Type B pancreatic cell (in vitro differentiated cells): ENCODE results near the gene PPP1R1B. TPM values are rescaled to one million over a fixed set of nuclear protein-coding genes. Genes with fewer than 3 reads are reported as not detected.

ENCODE experiments used
- DNase-seq: peaks from one replicate; pipeline ENCODE4 v3.0.0; 2021; ENCODE audit warnings: mixed read lengths; ENCODE audit not compliant: unreplicated experiment; ENCODE audit errors: extremely low spot score
- H3K27ac Mint-ChIP-seq: 2 replicates; pipeline ENCODE4 v1.8.0; 2021; ENCODE audit warnings: mild to moderate bottlenecking, mixed read lengths
- H3K27me3 Mint-ChIP-seq: 2 replicates; pipeline ENCODE4 v1.8.0; 2021; ENCODE audit warnings: mixed read lengths
- H3K36me3 Mint-ChIP-seq: 2 replicates; pipeline ENCODE4 v1.8.0; 2021; ENCODE audit warnings: mixed read lengths
- H3K4me1 Mint-ChIP-seq: one replicate; pipeline ENCODE4 v1.8.0; 2021; ENCODE audit warnings: mixed read lengths; ENCODE audit not compliant: unreplicated experiment
- H3K4me3 Mint-ChIP-seq: 2 replicates; pipeline ENCODE4 v1.8.0; 2021; ENCODE audit warnings: mild to moderate bottlenecking, mixed read lengths
- H3K9me3 Mint-ChIP-seq: 2 replicates; pipeline ENCODE4 v1.8.0; 2021; ENCODE audit warnings: mixed read lengths
- total RNA-seq: library from RNA; stranded (reverse); gene quantifications from 2 replicates; pipeline ENCODE4 v1.2.1, GENCODE V29; 2021; ENCODE audit warnings: low replicate concordance
- TF ChIP-seq, protein P1 (sequence below): fragments of 200-600 bp; sonication (generic); conservative IDR thresholded peaks from 2 replicates; pipeline ENCODE4 v1.5.0; 2021; ENCODE audit warnings: antibody characterized with exemption, mild to moderate bottlenecking

PPP1R1B gene
- total RNA-seq, 1 donor from 2014 or later, result 3.7 TPM

DNA sequence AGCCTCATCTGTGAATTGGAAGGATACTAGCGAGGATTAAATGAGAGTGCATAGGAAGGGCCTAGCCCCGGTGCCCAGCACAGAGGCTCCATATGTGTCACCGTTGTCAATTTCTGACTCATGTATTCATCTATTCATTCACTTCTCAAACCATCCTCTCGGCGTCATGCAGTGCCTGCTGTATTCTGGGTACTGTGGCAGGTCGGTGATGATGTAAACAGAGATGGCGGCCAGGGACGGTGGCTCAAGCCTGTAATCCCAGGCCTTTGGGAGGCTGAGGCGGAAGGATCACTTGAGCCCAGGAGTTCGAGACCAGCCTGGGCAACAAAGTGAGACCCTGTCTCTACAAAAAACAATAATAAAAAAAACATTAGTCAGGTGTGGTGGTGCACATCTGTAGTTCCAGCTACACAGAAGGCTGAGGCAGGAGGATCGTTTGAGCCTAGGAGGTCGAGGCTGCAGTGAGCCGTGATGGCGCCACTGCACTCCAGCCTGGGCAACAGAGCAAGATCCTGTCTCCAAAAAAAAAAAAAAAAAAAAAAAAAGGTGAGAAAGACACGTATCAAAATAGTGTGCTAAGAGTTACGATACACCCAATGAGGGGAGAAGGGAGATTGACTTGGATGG, 4.3 kb upstream of the PPP1R1B start:
- Mint-ChIP-seq H3K4me3 (no peak overlapping the region), H3K4me1 (peaks cover 6% of the 10 kb centered on the region), H3K9me3 (no peaks in the 10 kb centered on the region), H3K27me3 (peaks cover 69% of the 10 kb centered on the region), H3K36me3 (no peaks in the 10 kb centered on the region), H3K27ac (no peak overlapping the region)
- no peak for DNase-seq
- TF ChIP-seq, protein P1, sequence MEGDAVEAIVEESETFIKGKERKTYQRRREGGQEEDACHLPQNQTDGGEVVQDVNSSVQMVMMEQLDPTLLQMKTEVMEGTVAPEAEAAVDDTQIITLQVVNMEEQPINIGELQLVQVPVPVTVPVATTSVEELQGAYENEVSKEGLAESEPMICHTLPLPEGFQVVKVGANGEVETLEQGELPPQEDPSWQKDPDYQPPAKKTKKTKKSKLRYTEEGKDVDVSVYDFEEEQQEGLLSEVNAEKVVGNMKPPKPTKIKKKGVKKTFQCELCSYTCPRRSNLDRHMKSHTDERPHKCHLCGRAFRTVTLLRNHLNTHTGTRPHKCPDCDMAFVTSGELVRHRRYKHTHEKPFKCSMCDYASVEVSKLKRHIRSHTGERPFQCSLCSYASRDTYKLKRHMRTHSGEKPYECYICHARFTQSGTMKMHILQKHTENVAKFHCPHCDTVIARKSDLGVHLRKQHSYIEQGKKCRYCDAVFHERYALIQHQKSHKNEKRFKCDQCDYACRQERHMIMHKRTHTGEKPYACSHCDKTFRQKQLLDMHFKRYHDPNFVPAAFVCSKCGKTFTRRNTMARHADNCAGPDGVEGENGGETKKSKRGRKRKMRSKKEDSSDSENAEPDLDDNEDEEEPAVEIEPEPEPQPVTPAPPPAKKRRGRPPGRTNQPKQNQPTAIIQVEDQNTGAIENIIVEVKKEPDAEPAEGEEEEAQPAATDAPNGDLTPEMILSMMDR, result no peak

DNA sequence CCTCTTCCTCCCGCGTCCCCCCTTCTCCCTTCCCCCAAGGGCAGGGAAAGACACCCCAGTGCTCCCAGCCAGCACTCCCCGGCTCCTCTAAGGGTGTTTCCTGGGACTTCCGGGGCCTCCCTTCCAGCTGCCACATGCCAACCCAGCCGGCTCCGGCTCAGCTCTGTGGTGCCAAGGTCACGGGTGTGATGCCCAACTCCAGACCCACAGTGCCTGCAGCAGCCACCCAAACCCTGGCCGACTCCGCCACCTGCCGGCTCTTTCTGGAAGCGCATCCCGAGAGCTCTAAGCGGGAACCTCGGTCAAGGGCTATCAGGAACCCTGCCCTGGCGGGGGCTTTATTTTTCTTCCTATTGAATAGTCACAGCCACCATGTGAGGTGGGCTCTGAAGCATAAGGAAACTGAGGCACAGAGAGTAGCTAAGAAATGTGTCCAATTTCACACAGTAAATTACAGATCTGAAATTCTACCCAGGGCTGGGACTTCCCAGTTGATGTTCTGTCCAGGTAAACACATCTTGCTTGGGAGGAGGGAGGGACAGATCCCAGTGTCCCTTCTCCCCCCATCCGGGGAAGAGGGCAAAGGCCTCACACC, 3.3 kb upstream of the PPP1R1B start:
- Mint-ChIP-seq H3K9me3 (no peaks in the 10 kb centered on the region), H3K27ac (no peak overlapping the region), H3K4me1 (peaks cover 6% of the 10 kb centered on the region), H3K36me3 (no peaks in the 10 kb centered on the region), H3K4me3 (no peak overlapping the region), H3K27me3 (peaks cover 71% of the 10 kb centered on the region)
- TF ChIP-seq, protein P1, result peak; percentile 93
- DNase-seq, result peak; percentile 87

DNA sequence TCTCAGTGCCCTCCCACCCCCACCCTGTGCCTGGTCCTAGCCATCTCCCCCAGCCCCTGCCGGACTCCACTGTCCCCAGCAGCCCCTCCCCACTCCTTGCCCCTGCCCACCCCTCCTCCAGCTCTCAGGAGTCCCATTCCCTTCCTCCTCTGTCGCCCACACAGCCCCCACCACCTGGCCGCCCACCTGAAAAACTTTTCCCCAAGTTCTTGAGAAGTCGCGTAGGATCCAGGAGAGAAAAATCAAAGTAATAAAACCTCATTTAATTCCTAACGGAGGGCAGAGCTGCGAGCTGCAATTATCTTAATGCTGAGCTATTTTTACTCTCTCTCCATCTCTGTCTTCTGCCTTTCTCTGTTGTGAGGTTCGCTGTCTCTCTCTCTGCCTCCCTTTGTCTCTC, 2.4 kb upstream of the PPP1R1B start:
- peaks cover 6% of the 10 kb centered on the region for H3K4me1 Mint-ChIP-seq
- peaks cover 69% of the 10 kb centered on the region for H3K27me3 Mint-ChIP-seq
- no peaks in the 10 kb centered on the region for H3K9me3 Mint-ChIP-seq
- no peak overlapping the region for H3K4me3 Mint-ChIP-seq
- DNase-seq, result no peak
- H3K27ac Mint-ChIP-seq, result no peak overlapping the region
- TF ChIP-seq, protein P1, result no peak
- H3K36me3 Mint-ChIP-seq, result no peaks in the 10 kb centered on the region

DNA sequence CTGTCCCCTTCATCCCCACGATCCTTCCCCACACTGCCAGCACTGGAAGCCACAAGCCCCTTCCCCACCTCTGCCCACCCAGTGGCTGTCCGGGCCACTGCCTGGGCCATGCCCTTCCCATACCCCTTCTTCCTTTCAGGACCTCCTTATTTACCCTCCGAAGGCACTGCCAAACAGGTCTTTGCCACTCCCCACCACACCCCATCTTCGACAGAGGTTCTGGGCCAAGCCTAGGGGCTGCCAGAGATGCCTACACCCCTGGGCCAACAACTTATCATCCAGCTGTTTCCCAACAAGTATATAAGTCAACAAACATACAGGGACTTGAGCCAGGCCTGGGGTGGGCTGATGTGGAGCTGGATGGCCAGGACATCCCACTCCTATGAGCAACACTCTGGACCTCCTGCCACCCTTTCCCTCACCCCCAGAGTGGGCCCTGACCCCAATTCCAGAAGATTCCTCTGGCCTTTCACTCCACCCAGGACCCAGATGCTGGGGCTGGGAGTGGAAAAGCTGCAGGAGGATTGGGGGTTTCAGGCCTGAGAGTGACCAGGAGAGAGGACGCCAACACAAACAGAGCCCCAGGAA, 1.5 kb upstream of the PPP1R1B start:
- no peaks in the 10 kb centered on the region for H3K36me3 Mint-ChIP-seq
- TF ChIP-seq, protein P1, result no peak
- peak overlapping the region; percentile 21 for H3K27ac Mint-ChIP-seq
- no peaks in the 10 kb centered on the region for H3K9me3 Mint-ChIP-seq
- DNase-seq, result no peak
- peaks cover 64% of the 10 kb centered on the region for H3K27me3 Mint-ChIP-seq
- H3K4me1 Mint-ChIP-seq, result peaks cover 6% of the 10 kb centered on the region
- H3K4me3 Mint-ChIP-seq, result peak overlapping the region; percentile 84

DNA sequence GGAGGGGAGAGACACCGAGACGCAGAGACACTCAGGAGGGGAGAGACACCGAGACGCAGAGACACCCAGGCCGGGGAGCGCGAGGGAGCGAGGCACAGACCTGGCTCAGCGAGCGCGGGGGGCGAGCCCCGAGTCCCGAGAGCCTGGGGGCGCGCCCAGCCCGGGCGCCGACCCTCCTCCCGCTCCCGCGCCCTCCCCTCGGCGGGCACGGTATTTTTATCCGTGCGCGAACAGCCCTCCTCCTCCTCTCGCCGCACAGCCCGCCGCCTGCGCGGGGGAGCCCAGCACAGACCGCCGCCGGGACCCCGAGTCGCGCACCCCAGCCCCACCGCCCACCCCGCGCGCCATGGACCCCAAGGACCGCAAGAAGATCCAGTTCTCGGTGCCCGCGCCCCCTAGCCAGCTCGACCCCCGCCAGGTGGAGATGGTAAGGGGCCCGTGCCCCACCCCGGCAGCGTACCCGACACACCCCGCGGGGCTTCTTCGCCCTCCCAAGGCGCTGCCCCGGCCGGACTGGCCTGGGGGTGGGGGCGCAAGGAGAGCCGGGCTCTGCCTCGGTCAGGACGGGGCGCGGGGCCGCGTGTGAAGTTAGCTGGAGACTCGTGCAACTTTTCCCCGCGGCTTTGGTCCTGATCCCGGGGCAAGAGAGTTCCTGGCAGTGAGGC, 427 bp downstream of the PPP1R1B start:
- Mint-ChIP-seq H3K9me3 (no peaks in the 10 kb centered on the region), H3K4me1 (peaks cover 11% of the 10 kb centered on the region), H3K4me3 (peak overlapping the region; percentile 84), H3K36me3 (no peaks in the 10 kb centered on the region), H3K27me3 (peaks cover 63% of the 10 kb centered on the region), H3K27ac (no peak overlapping the region)
- TF ChIP-seq, protein P1, result no peak
- no peak for DNase-seq
